Stomach (tissue), 4 donors: ENCODE data around the gene FRMD4B.

Source experiments
- CTCF ChIP-seq, 7 experiments: fragments of 450-650 bp in 4 of 7; fragments of 200-600 bp in 3 of 7; sonication (generic) in 3 of 7; IDR thresholded peaks; one replicate each; pipeline ENCODE4 v1.5.1; 2016 to 2019; ENCODE audit warnings: antibody characterized with exemption in 7 of 7, control low read depth in 2 of 7, mild to moderate bottlenecking in 1 of 7
- EP300 ChIP-seq: sonication (generic); formaldehyde crosslinking; IDR thresholded peaks from one replicate; pipeline ENCODE4 v1.6.1; 2017; ENCODE audit warnings: antibody characterized with exemption
- POLR2A ChIP-seq, 4 donors: fragments of 450-650 bp; IDR thresholded peaks; one replicate each; pipeline ENCODE4 v1.6.1; 2016; ENCODE audit warnings: antibody characterized with exemption in 4 of 4, control low read depth in 2 of 4, mild to moderate bottlenecking in 1 of 4, moderate library complexity in 1 of 4
- POLR2AphosphoS5 ChIP-seq, 3 donors: sonication (generic); formaldehyde crosslinking; IDR thresholded peaks; one replicate each; pipeline ENCODE4 v1.6.1; 2016; ENCODE audit warnings: antibody characterized with exemption in 3 of 3

GRCh38 chr3:69433969-69434325 is 48.1 kb upstream of the FRMD4B start:
- no peak for TF ChIP-seq CTCF (IDR thresholded peaks at IDR 0.05)
- TF ChIP-seq POLR2A (IDR thresholded peaks at IDR 0.05): no peak
- no peak for TF ChIP-seq EP300
- TF ChIP-seq POLR2AphosphoS5 (IDR thresholded peaks at IDR 0.05): no peak
